RPMI8226 (cell line): ENCODE data around the gene HRK.
A peak's percentile ranks its signal among the peaks of the same experiment; 100 is the strongest.

Experiments
- DNase-seq: peaks from one replicate; pipeline ENCODE4 v3.0.0-alpha.2; 2015

Gene HRK

GRCh38 chr12:116897476-116897875 lies 16.2 kb upstream of the HRK start:
- DNase-seq = no peak

GRCh38 chr12:116896411-116896924 lies 15.2 kb upstream of the HRK start:
- DNase-seq = no peak

GRCh38 chr12:116894913-116895312 lies 13.7 kb upstream of the HRK start:
- DNase-seq = no peak

- no peak for DNase-seq
Observed at GRCh38 chr12:116892349-116893140, 11.3 kb upstream of the HRK start.

- no peak for DNase-seq
Observed at GRCh38 chr12:116891019-116891418, 9.8 kb upstream of the HRK start.

- DNase-seq = no peak
Observed at GRCh38 chr12:116890330-116890729, 9.1 kb upstream of the HRK start.

- DNase-seq = no peak
Observed at GRCh38 chr12:116887897-116888296, 6.7 kb upstream of the HRK start.

- DNase-seq = no peak
Observed at GRCh38 chr12:116887244-116887643, 6.0 kb upstream of the HRK start.

- no peak for DNase-seq
Observed at GRCh38 chr12:116885491-116885890, 4.2 kb upstream of the HRK start.

GRCh38 chr12:116884871-116885270 lies 3.6 kb upstream of the HRK start:
- no peak for DNase-seq

- peak; percentile 54 for DNase-seq
Observed at GRCh38 chr12:116882742-116883141, 1.5 kb upstream of the HRK start.

GRCh38 chr12:116881877-116882507 lies 751 bp upstream of the HRK start:
- no peak for DNase-seq

- DNase-seq = peak; percentile 90
Observed at GRCh38 chr12:116880817-116881324, 370 bp downstream of the HRK start.

GRCh38 chr12:116880213-116880816 lies 926 bp downstream of the HRK start:
- no peak for DNase-seq

GRCh38 chr12:116879509-116880212 lies 1.6 kb downstream of the HRK start:
- DNase-seq = peak; percentile 56

GRCh38 chr12:116878567-116879508 lies 2.4 kb downstream of the HRK start:
- no peak for DNase-seq

- DNase-seq = no peak
Observed at GRCh38 chr12:116876151-116876869, 4.9 kb downstream of the HRK start.

GRCh38 chr12:116874324-116874995 lies 6.8 kb downstream of the HRK start:
- DNase-seq = no peak

- DNase-seq = no peak
Observed at GRCh38 chr12:116870306-116870705, 10.9 kb downstream of the HRK start.

GRCh38 chr12:116867523-116867922 lies 13.7 kb downstream of the HRK start:
- DNase-seq = no peak
